Neural crest cell (in vitro differentiated cells): Measurements from ENCODE around the gene IAH1. TPM values are rescaled to one million over a fixed set of nuclear protein-coding genes. Genes with fewer than 3 reads are reported as not detected.

Source experiments
- DNase-seq: peaks from one replicate; pipeline ENCODE4 v3.0.0; 2021; ENCODE audit warnings: low read depth, mixed read lengths, low spot score
- H3K27ac Mint-ChIP-seq: one replicate; pipeline ENCODE4 v1.8.0; 2021; ENCODE audit warnings: mild to moderate bottlenecking, mixed read lengths; ENCODE audit not compliant: unreplicated experiment
- H3K27me3 Mint-ChIP-seq: 2 replicates; pipeline ENCODE4 v1.8.0; 2021; ENCODE audit warnings: low read depth, mild to moderate bottlenecking, mixed read lengths
- H3K36me3 Mint-ChIP-seq: 2 replicates; pipeline ENCODE4 v1.8.0; 2021; ENCODE audit warnings: low read depth, mild to moderate bottlenecking, mixed read lengths
- H3K4me1 Mint-ChIP-seq: 2 replicates; pipeline ENCODE4 v1.8.0; 2021; ENCODE audit warnings: mixed read lengths
- H3K4me3 Mint-ChIP-seq: one replicate; pipeline ENCODE4 v1.8.0; 2021; ENCODE audit warnings: mild to moderate bottlenecking, mixed read lengths
- H3K9me3 Mint-ChIP-seq: 2 replicates; pipeline ENCODE4 v1.8.0; 2021; ENCODE audit warnings: mixed read lengths
- total RNA-seq: library from RNA; stranded (reverse); gene quantifications from 2 replicates; pipeline ENCODE4 v1.2.1, GENCODE V29; 2021
- TF ChIP-seq, protein P1 (sequence below): fragments of 200-600 bp; sonication (generic); conservative IDR thresholded peaks from 2 replicates; pipeline ENCODE4 v1.5.0; 2021; ENCODE audit warnings: antibody characterized with exemption, mild to moderate bottlenecking

IAH1 gene
- total RNA-seq, 1 donor from 2014 or later: 38.6 TPM

DNA sequence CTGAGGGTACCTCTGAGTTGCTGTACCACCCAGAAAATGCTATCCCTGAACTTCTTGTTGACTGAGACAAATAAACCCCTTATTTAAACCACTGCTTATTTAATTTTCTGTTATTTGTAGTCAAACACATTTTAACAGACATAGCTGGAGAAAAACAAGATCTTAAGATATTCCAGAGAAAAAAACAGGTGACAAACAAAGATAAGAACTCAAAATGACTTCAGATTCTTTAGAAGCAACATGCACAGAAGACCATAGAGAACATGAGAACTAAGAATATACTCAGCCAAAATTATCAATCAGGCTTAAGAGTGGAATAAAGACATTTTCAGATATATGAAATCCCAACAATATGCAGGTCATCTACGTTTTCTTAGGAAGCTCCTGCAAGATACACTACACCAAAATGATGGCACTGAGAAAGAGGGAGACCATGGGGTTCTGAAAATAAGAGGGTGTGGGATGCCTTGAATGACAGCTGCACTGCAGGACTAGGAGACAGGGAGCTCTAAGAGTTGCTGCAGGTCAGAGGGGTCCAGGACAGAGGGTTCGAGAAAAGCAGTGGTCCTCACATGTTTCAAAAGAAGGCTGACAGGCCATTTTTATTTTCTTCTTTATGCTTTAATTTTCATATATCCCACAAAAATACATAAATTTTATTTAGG, 42.9 kb downstream of the IAH1 start:
- Mint-ChIP-seq H3K4me3 (no peak overlapping the region), H3K9me3 (peaks cover 3% of the 10 kb centered on the region), H3K36me3 (peaks cover 35% of the 10 kb centered on the region), H3K27ac (no peak overlapping the region), H3K4me1 (peaks cover 3% of the 10 kb centered on the region), H3K27me3 (no peaks in the 10 kb centered on the region)
- TF ChIP-seq, protein P1, sequence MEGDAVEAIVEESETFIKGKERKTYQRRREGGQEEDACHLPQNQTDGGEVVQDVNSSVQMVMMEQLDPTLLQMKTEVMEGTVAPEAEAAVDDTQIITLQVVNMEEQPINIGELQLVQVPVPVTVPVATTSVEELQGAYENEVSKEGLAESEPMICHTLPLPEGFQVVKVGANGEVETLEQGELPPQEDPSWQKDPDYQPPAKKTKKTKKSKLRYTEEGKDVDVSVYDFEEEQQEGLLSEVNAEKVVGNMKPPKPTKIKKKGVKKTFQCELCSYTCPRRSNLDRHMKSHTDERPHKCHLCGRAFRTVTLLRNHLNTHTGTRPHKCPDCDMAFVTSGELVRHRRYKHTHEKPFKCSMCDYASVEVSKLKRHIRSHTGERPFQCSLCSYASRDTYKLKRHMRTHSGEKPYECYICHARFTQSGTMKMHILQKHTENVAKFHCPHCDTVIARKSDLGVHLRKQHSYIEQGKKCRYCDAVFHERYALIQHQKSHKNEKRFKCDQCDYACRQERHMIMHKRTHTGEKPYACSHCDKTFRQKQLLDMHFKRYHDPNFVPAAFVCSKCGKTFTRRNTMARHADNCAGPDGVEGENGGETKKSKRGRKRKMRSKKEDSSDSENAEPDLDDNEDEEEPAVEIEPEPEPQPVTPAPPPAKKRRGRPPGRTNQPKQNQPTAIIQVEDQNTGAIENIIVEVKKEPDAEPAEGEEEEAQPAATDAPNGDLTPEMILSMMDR: no peak
- DNase-seq: no peak

DNA sequence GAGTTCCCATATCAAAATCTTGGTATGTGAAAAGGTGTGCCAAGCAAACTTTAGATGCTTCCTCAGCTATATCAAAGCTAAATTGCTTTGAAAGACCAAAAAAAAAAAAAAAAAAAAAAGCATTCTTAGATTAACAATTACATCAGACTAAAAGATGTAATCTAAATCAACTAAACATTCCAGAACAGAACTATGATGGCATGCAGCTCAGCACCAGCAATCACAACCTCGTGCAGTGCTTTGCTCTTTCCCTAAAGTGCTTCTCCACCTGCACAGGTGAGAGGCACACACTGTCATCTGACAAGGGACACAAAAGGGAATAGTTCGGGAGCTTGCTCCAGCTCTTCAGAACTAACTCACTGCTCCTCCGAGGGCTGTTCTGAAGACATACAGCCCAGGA, 43.8 kb downstream of the IAH1 start:
- H3K4me3 Mint-ChIP-seq: no peak overlapping the region
- H3K27me3 Mint-ChIP-seq: no peaks in the 10 kb centered on the region
- H3K4me1 Mint-ChIP-seq: peaks cover 10% of the 10 kb centered on the region
- no peak for DNase-seq
- no peak overlapping the region for H3K27ac Mint-ChIP-seq
- peaks cover 34% of the 10 kb centered on the region for H3K36me3 Mint-ChIP-seq
- TF ChIP-seq, protein P1: no peak
- H3K9me3 Mint-ChIP-seq: peaks cover 3% of the 10 kb centered on the region

DNA sequence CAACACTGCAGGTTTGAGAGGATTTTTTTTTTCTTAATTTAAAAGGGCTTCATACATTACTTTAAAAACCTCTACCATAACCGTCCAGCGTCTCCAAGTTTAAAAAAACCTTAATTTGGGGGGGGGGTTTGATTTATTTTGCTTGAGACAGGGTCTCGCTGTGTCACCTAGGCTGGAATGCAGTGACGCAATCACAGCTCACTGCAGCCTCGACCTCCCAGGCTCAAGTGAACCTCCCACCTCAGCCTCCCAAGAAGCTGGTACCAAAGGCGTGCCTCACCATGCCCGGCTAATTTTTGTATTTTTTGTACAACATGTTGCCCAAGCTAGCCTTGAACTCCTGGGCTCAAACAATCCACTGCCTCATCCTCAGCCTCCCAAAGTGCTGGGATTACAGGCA, 44.4 kb downstream of the IAH1 start:
- no peaks in the 10 kb centered on the region for H3K27me3 Mint-ChIP-seq
- no peak for DNase-seq
- TF ChIP-seq, protein P1: no peak
- H3K27ac Mint-ChIP-seq: no peak overlapping the region
- H3K9me3 Mint-ChIP-seq: peaks cover 3% of the 10 kb centered on the region
- H3K36me3 Mint-ChIP-seq: peaks cover 33% of the 10 kb centered on the region
- H3K4me3 Mint-ChIP-seq: no peak overlapping the region
- peaks cover 12% of the 10 kb centered on the region for H3K4me1 Mint-ChIP-seq

DNA sequence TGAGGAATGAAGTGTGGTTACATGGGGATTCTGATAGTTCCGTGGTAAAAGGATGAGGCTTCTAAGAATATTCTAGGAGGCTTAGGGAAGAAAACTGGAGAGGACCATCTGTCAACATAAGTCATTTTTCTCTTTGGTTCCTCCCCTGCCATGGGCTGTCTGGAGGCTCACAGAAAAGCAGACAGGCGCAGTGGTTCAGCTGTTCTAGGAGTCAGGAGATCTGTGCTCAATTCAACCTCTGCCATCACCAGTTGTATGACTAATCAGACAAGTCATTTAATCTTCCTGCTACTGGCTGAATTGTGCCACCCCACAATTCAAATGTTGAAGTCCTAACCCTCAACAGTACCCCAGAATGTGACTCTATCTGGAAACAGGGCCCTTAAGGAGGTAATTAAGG, 44.9 kb downstream of the IAH1 start:
- Mint-ChIP-seq H3K27me3 (no peaks in the 10 kb centered on the region), H3K27ac (no peak overlapping the region), H3K9me3 (peaks cover 3% of the 10 kb centered on the region), H3K36me3 (peaks cover 31% of the 10 kb centered on the region), H3K4me1 (peaks cover 12% of the 10 kb centered on the region), H3K4me3 (no peak overlapping the region)
- TF ChIP-seq, protein P1: no peak
- no peak for DNase-seq

DNA sequence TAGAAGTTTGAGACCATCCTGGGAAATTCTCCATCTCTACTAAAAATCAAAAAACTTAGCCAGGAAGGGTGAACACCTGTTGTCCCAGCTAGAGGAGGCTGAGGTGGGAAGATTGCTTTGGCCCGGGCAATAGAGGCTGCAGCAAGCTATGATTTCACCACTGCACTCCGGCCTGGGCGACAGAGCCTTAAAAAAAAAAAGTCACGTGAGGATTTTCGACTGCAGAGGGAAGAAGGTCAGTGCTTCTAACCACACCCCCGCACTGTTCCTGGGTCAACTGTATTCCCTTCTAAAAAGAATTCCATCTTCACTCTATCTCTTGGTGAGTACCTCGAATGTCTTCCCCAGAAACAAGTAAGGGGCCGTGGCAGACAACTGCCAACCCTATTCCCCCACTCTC, 49.9 kb downstream of the IAH1 start:
- H3K27ac Mint-ChIP-seq: no peak overlapping the region
- no peaks in the 10 kb centered on the region for H3K27me3 Mint-ChIP-seq
- H3K36me3 Mint-ChIP-seq: peaks cover 22% of the 10 kb centered on the region
- DNase-seq: no peak
- peaks cover 10% of the 10 kb centered on the region for H3K4me1 Mint-ChIP-seq
- no peak overlapping the region for H3K4me3 Mint-ChIP-seq
- TF ChIP-seq, protein P1: no peak
- no peaks in the 10 kb centered on the region for H3K9me3 Mint-ChIP-seq
